Endothelial cell of umbilical vein (primary cell): Measurements from ENCODE around the gene SERPINA5. TPM values are rescaled to one million over a fixed set of nuclear protein-coding genes. Genes with fewer than 3 reads are reported as not detected.

Experiments used
- BruUV-seq: library from RNA; stranded (reverse); fragments of 400-500 nt; replicated peaks from 2 replicates; lab custom pipeline; 2021; lab: Mats Ljungman, UMichigan
- CTCF ChIA-PET: fragments of 300-600, 350-600 bp; sonication (Branson Sonifier 250); formaldehyde crosslinking; loops from one replicate; lab custom pipeline; 2021; ENCODE audit warnings: antibody characterized with exemption, inconsistent platforms; lab: Charles Lee
- POLR2A ChIA-PET: fragments of 300-600, 350-600 bp; sonication (Branson Sonifier 250); formaldehyde crosslinking; loops from one replicate; lab custom pipeline; 2021; ENCODE audit warnings: antibody characterized with exemption, inconsistent platforms; lab: Charles Lee
- DNase-seq: peaks from one replicate; pipeline ENCODE4 v3.0.0-alpha.2; 2011; ENCODE audit warnings: low read depth, low spot score
- FAIRE-seq: peaks from 2 replicates; lab custom pipeline; 2011; peaks lifted over from hg19 to GRCh38; lab: Jason Lieb, UNC
- H2AFZ ChIP-seq: 2 replicates; pipeline ENCODE4 v1.6.0; 2012; ENCODE audit warnings: low read depth, low read length, control low read depth, inconsistent platforms
- H3K27ac ChIP-seq: 2 replicates; pipeline ENCODE4 v1.5.1; 2011; ENCODE audit warnings: low read depth, mild to moderate bottlenecking, control low read depth, low read length, moderate library complexity; ENCODE audit not compliant: insufficient read depth
- H3K27me3 ChIP-seq, 2 experiments: 2 replicates each; pipeline versions ENCODE4 v1.6.0 to v1.6.1; 2011; ENCODE audit warnings: low read length in 2 of 2, mixed read lengths in 1 of 2; ENCODE audit not compliant: control insufficient read depth in 2 of 2, insufficient read depth in 2 of 2
- H3K36me3 ChIP-seq, 2 experiments: 2 replicates in 1 of 2; 3 replicates in 1 of 2; pipeline ENCODE4 v1.5.1; 2011; ENCODE audit warnings: low read length in 2 of 2, mild to moderate bottlenecking in 1 of 2, moderate library complexity in 1 of 2; ENCODE audit not compliant: control insufficient read depth in 2 of 2, insufficient read depth in 2 of 2; ENCODE audit errors: extremely low read depth in 1 of 2
- H3K4me1 ChIP-seq: 3 replicates; pipeline ENCODE4 v1.5.1; 2011; ENCODE audit warnings: mild to moderate bottlenecking, low read length; ENCODE audit not compliant: control insufficient read depth, insufficient read depth; ENCODE audit errors: extremely low read depth
- H3K4me2 ChIP-seq: 2 replicates; pipeline ENCODE4 v1.6.1; 2011; ENCODE audit warnings: low read length, control low read depth, mixed read lengths; ENCODE audit not compliant: insufficient read depth
- H3K4me3 ChIP-seq, 3 experiments: fragments of 200-600 bp in 1 of 3; sonication (generic), shearing (Covaris generic) in 1 of 3; replicated peaks in 1 of 3; 2 replicates each; pipeline ENCODE4 v1.5.1; 2011 to 2016; ENCODE audit warnings: control low read depth in 3 of 3, low read length in 3 of 3, mild to moderate bottlenecking in 2 of 3, inconsistent platforms in 1 of 3, low read depth in 1 of 3, moderate library complexity in 1 of 3; ENCODE audit not compliant: insufficient read depth in 1 of 3
- H3K79me2 ChIP-seq: 2 replicates; pipeline ENCODE4 v1.6.0; 2012; ENCODE audit warnings: low read length, inconsistent platforms; ENCODE audit not compliant: control insufficient read depth, insufficient read depth
- H3K9ac ChIP-seq: replicated peaks from 2 replicates; pipeline ENCODE3; 2011; ENCODE audit warnings: low read length, control low read depth; ENCODE audit not compliant: insufficient read depth; ENCODE audit errors: extremely low read depth
- H3K9me1 ChIP-seq: replicated peaks from 3 replicates; pipeline ENCODE4 v1.6.0; 2011; ENCODE audit warnings: mild to moderate bottlenecking, low read length; ENCODE audit not compliant: control insufficient read depth, insufficient read depth; ENCODE audit errors: extremely low read depth
- H3K9me3 ChIP-seq: replicated peaks from 2 replicates; pipeline ENCODE4 v1.5.1; 2012; ENCODE audit warnings: low read length, inconsistent platforms; ENCODE audit not compliant: control insufficient read depth, insufficient read depth
- H4K20me1 ChIP-seq: replicated peaks from 2 replicates; pipeline ENCODE3; 2011; ENCODE audit warnings: mild to moderate bottlenecking, low read length; ENCODE audit not compliant: control insufficient read depth, insufficient read depth; ENCODE audit errors: extremely low read depth
- CTCF ChIP-seq, 2 donors: IDR thresholded peaks; 1 replicate in 1 of 2; 2 replicates in 1 of 2; pipeline ENCODE4 v1.5.1; 2011; ENCODE audit warnings: low read length in 2 of 2, mild to moderate bottlenecking in 2 of 2, moderate library complexity in 2 of 2, control low read depth in 1 of 2, inconsistent platforms in 1 of 2, low read depth in 1 of 2; ENCODE audit not compliant: insufficient read depth in 1 of 2; ENCODE audit errors: extremely low read depth in 1 of 2
- EZH2 ChIP-seq: IDR thresholded peaks from 2 replicates; pipeline ENCODE4 v1.6.1; 2012; ENCODE audit warnings: borderline replicate concordance, low read depth, mild to moderate bottlenecking, moderate library complexity, low read length, inconsistent platforms; ENCODE audit not compliant: severe bottlenecking
- FOS ChIP-seq: IDR thresholded peaks from 2 replicates; pipeline ENCODE4 v1.6.1; 2011; ENCODE audit warnings: mild to moderate bottlenecking, low read length, moderate library complexity, borderline replicate concordance; ENCODE audit not compliant: insufficient read depth
- GATA2 ChIP-seq: IDR thresholded peaks from 2 replicates; pipeline ENCODE4 v1.7.0; 2011; ENCODE audit warnings: low read depth, mild to moderate bottlenecking, moderate library complexity, mixed read lengths, low read length; ENCODE audit not compliant: insufficient read length, insufficient read depth
- JUN ChIP-seq: IDR thresholded peaks from 2 replicates; pipeline ENCODE4 v1.6.1; 2011; ENCODE audit warnings: borderline replicate concordance, low read depth; ENCODE audit not compliant: insufficient read length, insufficient read depth
- MAX ChIP-seq: IDR thresholded peaks from 2 replicates; pipeline ENCODE4 v1.6.1; 2011; ENCODE audit not compliant: insufficient read depth, insufficient read length
- MYC ChIP-seq: IDR thresholded peaks from one replicate; pipeline ENCODE4 v1.6.1; 2011; ENCODE audit warnings: mild to moderate bottlenecking, low read depth, low read length
- POLR2A ChIP-seq: IDR thresholded peaks from 2 replicates; pipeline ENCODE4 v1.6.1; 2012; ENCODE audit warnings: low read depth, mild to moderate bottlenecking, control low read depth, low read length
- POLR2AphosphoS5 ChIP-seq: IDR thresholded peaks from 2 replicates; pipeline ENCODE4 v1.6.1; 2012; ENCODE audit warnings: low read depth, mild to moderate bottlenecking, control low read depth, low read length, moderate library complexity; ENCODE audit not compliant: insufficient read depth
- dilution Hi-C: fragments of 300-500 bp; cut with MboI; formaldehyde crosslinking; loops from one replicate; pipeline ENCODE4 v1.15.0; 2019; ENCODE audit warnings: low sequenced_read_pairs; ENCODE audit not compliant: extremely low pct_ligation_motif_present
- intact Hi-C: fragments of 100-400 bp; cut with micrococcal nuclease; formaldehyde crosslinking; loops from one replicate; pipeline ENCODE4 v1.10.0; 2022
- polyA plus RNA-seq, 4 experiments: library from polyadenylated mRNA; depleted of rRNA in 3 of 4; stranded (reverse) in 3 of 4; unstranded in 1 of 4; fragments of >200 nt; gene quantifications; 2 replicates each; pipeline versions ENCODE4 v1.2.1 to v1.2.3, GENCODE V29; 2011 to 2012; ENCODE audit warnings: missing spikeins in 1 of 4
- total RNA-seq: library from RNA; stranded (reverse); gene quantifications from 2 replicates; pipeline ENCODE4 v1.2.3, GENCODE V29; 2021

The SERPINA5 gene
- total and polyA plus RNA-seq, 2 donors (not counting 3 experiments of a cell fraction or from before 2014, with no cell fraction given) = 0.12 TPM; not detected in 1

- DNase-seq (no peak), FAIRE-seq (no peak)
- Histone ChIP-seq H3K36me3 (no peaks in the 10 kb centered on the region), H3K4me2 (no peak overlapping the region), H3K27ac (peak overlapping the region; percentile 78), H3K4me3 (no peak overlapping the region), H3K4me1 (peaks cover 36% of the 10 kb centered on the region), H3K9me1 (no peaks in the 10 kb centered on the region), H3K27me3 (no peaks in the 10 kb centered on the region), H4K20me1 (no peaks in the 10 kb centered on the region), H3K9ac (peak overlapping the region; percentile 53), H2AFZ (no peak overlapping the region), H3K9me3 (no peaks in the 10 kb centered on the region), H3K79me2 (no peaks in the 10 kb centered on the region)
- BruUV-seq = no TSS peak
- ChIA-PET CTCF (interaction anchor here (0.6 to 0.9 kb wide), 2 partner anchors 9 to 51 kb away, joined by 3 to 4 read pairs; no protein-coding TSS in a partner anchor), POLR2A (no interaction called here)
- TF ChIP-seq JUN (no peak), CTCF (IDR thresholded peaks at IDR 0.05; ENCODE audit: extremely low read depth in 1 of 2, insufficient read depth in 1 of 2, low read depth in 1 of 2, low read length in 2 of 2) (no peak), EZH2 (no peak), MYC (no peak), POLR2A (no peak), GATA2 (no peak), POLR2AphosphoS5 (no peak), FOS (no peak), MAX (no peak)
- intact Hi-C loops = loop anchor here (1.0 to 5.0 kb wide), 3 partner anchors 57 to 933 kb away; no protein-coding TSS in a partner anchor
- dilution Hi-C loops = no loop called here
These were observed 18.4 kb downstream of the SERPINA5 start for GRCh38 chr14:94599656-94600004.
